Astrocyte of the spinal cord (primary cell): ENCODE measurements around the gene KCNG2.

Experiments used
- DNase-seq: peaks from one replicate; pipeline ENCODE4 v3.0.0; 2011; ENCODE audit warnings: low read depth, low spot score
- H3K4me3 ChIP-seq: 2 replicates; pipeline ENCODE4 v1.5.1; 2011; ENCODE audit warnings: low read depth, mild to moderate bottlenecking, low read length, moderate library complexity
- in situ Hi-C: cut with HindIII; loops from 2 replicates; pipeline ENCODE4 v1.10.0; 2017; ENCODE audit warnings: low sequenced_read_pairs
- TF ChIP-seq, protein P1 (sequence below): IDR thresholded peaks from 2 replicates; pipeline ENCODE4 v1.5.1; 2012; ENCODE audit warnings: low read depth, mild to moderate bottlenecking, low read length, inconsistent platforms

Gene KCNG2

GRCh38 chr18:79772865-79773696 lies 24.7 kb upstream of the KCNG2 start:
- TF ChIP-seq, protein P1, sequence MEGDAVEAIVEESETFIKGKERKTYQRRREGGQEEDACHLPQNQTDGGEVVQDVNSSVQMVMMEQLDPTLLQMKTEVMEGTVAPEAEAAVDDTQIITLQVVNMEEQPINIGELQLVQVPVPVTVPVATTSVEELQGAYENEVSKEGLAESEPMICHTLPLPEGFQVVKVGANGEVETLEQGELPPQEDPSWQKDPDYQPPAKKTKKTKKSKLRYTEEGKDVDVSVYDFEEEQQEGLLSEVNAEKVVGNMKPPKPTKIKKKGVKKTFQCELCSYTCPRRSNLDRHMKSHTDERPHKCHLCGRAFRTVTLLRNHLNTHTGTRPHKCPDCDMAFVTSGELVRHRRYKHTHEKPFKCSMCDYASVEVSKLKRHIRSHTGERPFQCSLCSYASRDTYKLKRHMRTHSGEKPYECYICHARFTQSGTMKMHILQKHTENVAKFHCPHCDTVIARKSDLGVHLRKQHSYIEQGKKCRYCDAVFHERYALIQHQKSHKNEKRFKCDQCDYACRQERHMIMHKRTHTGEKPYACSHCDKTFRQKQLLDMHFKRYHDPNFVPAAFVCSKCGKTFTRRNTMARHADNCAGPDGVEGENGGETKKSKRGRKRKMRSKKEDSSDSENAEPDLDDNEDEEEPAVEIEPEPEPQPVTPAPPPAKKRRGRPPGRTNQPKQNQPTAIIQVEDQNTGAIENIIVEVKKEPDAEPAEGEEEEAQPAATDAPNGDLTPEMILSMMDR, result no peak
- in situ Hi-C loops, result no loop called here
- no peak for DNase-seq
- H3K4me3 ChIP-seq, result no peak overlapping the region

DNA sequence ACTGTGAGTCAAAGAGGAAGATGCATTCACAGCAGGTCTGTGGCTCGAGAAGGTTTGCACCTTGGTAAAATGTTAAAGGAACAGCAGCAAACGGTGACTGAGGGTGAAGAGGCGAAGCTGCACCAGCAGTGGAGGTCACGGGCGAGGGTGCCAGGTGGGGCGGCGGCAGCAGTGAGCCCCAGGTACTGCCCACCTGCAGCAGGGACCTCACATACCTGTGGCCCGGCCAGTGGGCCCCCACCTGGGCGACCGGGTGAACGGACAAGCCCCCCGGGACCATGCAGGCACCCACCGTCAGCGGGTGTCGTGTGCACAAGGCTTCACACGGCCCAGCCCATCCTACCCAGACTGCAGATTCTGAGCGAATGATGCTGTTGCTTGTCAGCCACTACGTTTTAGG lies 23.6 kb upstream of the KCNG2 start:
- DNase-seq, result no peak
- H3K4me3 ChIP-seq, result no peak overlapping the region
- TF ChIP-seq, protein P1, result no peak
- in situ Hi-C loops, result no loop called here

DNA sequence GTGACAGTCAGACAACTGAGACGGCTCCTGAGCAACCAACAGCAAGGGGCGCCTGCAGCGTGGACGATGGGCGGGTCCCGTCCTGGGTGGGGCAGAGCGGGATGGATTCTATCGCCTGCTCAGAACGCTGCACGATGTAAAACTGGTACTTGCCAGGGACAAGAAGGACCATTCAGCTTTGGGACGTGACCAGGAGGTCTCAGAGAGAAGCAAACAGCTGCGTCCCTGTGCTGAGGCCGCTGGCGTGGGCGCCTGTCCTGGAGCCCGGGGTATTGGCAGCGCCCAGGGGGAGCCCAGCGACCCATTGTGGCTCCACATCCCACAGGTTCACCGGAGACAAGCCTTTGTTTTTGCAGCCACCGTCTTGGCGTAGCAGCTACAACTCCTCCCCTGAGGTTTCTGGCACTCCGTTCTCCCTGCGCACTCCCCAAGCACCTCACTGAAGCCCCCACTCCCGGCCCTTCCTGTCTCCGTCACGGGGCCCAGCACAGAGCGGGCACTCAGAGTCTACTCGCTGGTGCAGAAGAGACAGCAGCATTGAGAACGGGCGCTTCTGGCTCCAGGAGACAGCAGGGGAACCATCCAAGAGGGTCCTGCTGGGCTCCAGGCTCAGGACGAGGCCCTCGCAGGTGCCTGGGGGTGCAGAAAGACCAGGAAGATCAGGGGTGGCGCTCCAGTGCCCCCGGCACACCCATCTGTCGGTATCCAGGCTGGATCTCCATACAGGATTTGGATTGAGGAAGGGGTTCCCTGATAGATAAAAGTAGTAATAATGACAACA lies 22.1 kb upstream of the KCNG2 start:
- TF ChIP-seq, protein P1, result no peak
- no peak for DNase-seq
- no peak overlapping the region for H3K4me3 ChIP-seq
- in situ Hi-C loops, result no loop called here

GRCh38 chr18:79776674-79777073 lies 21.1 kb upstream of the KCNG2 start:
- in situ Hi-C loops, result no loop called here
- H3K4me3 ChIP-seq, result no peak overlapping the region
- TF ChIP-seq, protein P1, result no peak
- no peak for DNase-seq

- H3K4me3 ChIP-seq, result no peak overlapping the region
- no peak for DNase-seq
- in situ Hi-C loops, result no loop called here
Measured at GRCh38 chr18:79778291-79778791, 19.4 kb upstream of the KCNG2 start.

GRCh38 chr18:79779021-79779699 lies 18.6 kb upstream of the KCNG2 start:
- in situ Hi-C loops, result no loop called here

More at GRCh38 chr18:79778291-79778791, 19.4 kb upstream of the KCNG2 start:
- TF ChIP-seq, protein P1, result no peak

More at GRCh38 chr18:79779021-79779699, 18.6 kb upstream of the KCNG2 start:
- DNase-seq, result no peak
- TF ChIP-seq, protein P1, result no peak
- H3K4me3 ChIP-seq, result no peak overlapping the region
